Daoy (cell line): ENCODE data around the gene CCDC150. TPM values are rescaled to one million over a fixed set of nuclear protein-coding genes. Genes with fewer than 3 reads are reported as not detected.
"Not testable (repeated sequence)": the region's sequence is repeated elsewhere in the genome, so short reads cannot be mapped to it uniquely, and the experiment has no call there.

Source experiments
- DNase-seq: peaks from one replicate; pipeline ENCODE4 v3.0.0-alpha.2; 2015; ENCODE audit warnings: low read depth
- total RNA-seq: library from RNA; depleted of rRNA; stranded (reverse); fragments of >200 nt; shearing (Covaris generic); gene quantifications from 2 replicates; pipeline ENCODE4 v1.2.3, GENCODE V29; 2014

CCDC150 gene
- total RNA-seq, 1 experiment from 2014 or later: 12.1 TPM

- DNase-seq: no peak
Observed at GRCh38 chr2:196711625-196712024, 72.1 kb downstream of the CCDC150 start.

GRCh38 chr2:196712867-196713266 lies 73.4 kb downstream of the CCDC150 start:
- no peak for DNase-seq

GRCh38 chr2:196718419-196719109 lies 79.0 kb downstream of the CCDC150 start:
- DNase-seq: no peak

- DNase-seq: peak; percentile 33
Observed at GRCh38 chr2:196719110-196719872, 79.8 kb downstream of the CCDC150 start.

- no peak for DNase-seq
Observed at GRCh38 chr2:196723571-196723970, 84.1 kb downstream of the CCDC150 start.

GRCh38 chr2:196725218-196725617 lies 85.7 kb downstream of the CCDC150 start:
- no peak for DNase-seq

- DNase-seq: no peak
Observed at GRCh38 chr2:196725882-196726281, 86.4 kb downstream of the CCDC150 start.

- no peak for DNase-seq
Observed at GRCh38 chr2:196729418-196729817, 89.9 kb downstream of the CCDC150 start.

- DNase-seq: not testable (repeated sequence)
Observed at GRCh38 chr2:196736646-196737045, 97.1 kb downstream of the CCDC150 start.

- DNase-seq: no peak
Observed at GRCh38 chr2:196737046-196737445, 97.5 kb downstream of the CCDC150 start.

- no peak for DNase-seq
Observed at GRCh38 chr2:196739031-196739430, 99.5 kb downstream of the CCDC150 start.

GRCh38 chr2:196742216-196742615 lies 102.7 kb downstream of the CCDC150 start:
- no peak for DNase-seq

GRCh38 chr2:196742685-196743084 lies 103.2 kb downstream of the CCDC150 start:
- no peak for DNase-seq

GRCh38 chr2:196743165-196743564 lies 103.7 kb downstream of the CCDC150 start:
- no peak for DNase-seq

- no peak for DNase-seq
Observed at GRCh38 chr2:196745711-196746110, 106.2 kb downstream of the CCDC150 start.

GRCh38 chr2:196747400-196747799 lies 107.9 kb downstream of the CCDC150 start:
- no peak for DNase-seq

- no peak for DNase-seq
Observed at GRCh38 chr2:196748123-196748522, 108.6 kb downstream of the CCDC150 start.

GRCh38 chr2:196750291-196750923 lies 110.9 kb downstream of the CCDC150 start:
- no peak for DNase-seq

GRCh38 chr2:196750977-196751631 lies 111.6 kb downstream of the CCDC150 start:
- DNase-seq: peak; percentile 37

- no peak for DNase-seq
Observed at GRCh38 chr2:196758474-196759377, 119.2 kb downstream of the CCDC150 start.

- no peak for DNase-seq
Observed at GRCh38 chr2:196759378-196759706, 119.8 kb downstream of the CCDC150 start.
